Tibial artery (tissue), 4 donors: ENCODE results near the gene C19orf12.

Experiments
- DNase-seq, 2 donors: peaks; one replicate each; pipeline ENCODE4 v3.0.0-alpha.2; 2019
- H3K27ac ChIP-seq, 2 donors: fragments of 200-600 bp; sonication (generic) in 1 of 2; 1 replicate in 1 of 2; 2 replicates in 1 of 2; pipeline ENCODE4 v1.5.1; 2018 to 2019; ENCODE audit warnings: mild to moderate bottlenecking in 1 of 2
- H3K27me3 ChIP-seq, 2 donors: fragments of 200-600 bp; sonication (generic) in 1 of 2; one replicate each; pipeline versions ENCODE4 v1.5.1 to v1.6.0; 2016 to 2019
- H3K36me3 ChIP-seq, 3 donors: fragments of 200-600 bp; sonication (generic) in 2 of 3; one replicate each; pipeline ENCODE4 v1.5.1; 2016 to 2019; ENCODE audit warnings: mild to moderate bottlenecking in 2 of 3
- H3K4me1 ChIP-seq, 4 donors: fragments of 200-600 bp; sonication (generic) in 2 of 4; 1 replicate in 3 of 4; 2 replicates in 1 of 4; pipeline ENCODE4 v1.5.1; 2016 to 2019
- H3K4me3 ChIP-seq, 2 donors: fragments of 200-600 bp; sonication (generic) in 1 of 2; 1 replicate in 1 of 2; 2 replicates in 1 of 2; pipeline ENCODE4 v1.5.1; 2018 to 2019; ENCODE audit warnings: mild to moderate bottlenecking in 2 of 2
- H3K9me3 ChIP-seq, 3 donors: fragments of 200-600 bp; sonication (generic) in 1 of 3; one replicate each; pipeline ENCODE4 v1.5.1; 2016 to 2019
- intact Hi-C: fragments of 100-400 bp; cut with DNase I; formaldehyde crosslinking; loops from one replicate; pipeline ENCODE4 v1.15.0; 2023; ENCODE audit warnings: low total_unique reads
- TF ChIP-seq, protein P1 (sequence below), 2 experiments: fragments of 200-600 bp in 1 of 2; fragments of 450-650 bp in 1 of 2; IDR thresholded peaks; one replicate each; pipeline ENCODE4 v1.5.1; 2017 to 2019; ENCODE audit warnings: antibody characterized with exemption in 2 of 2, mild to moderate bottlenecking in 1 of 2, moderate library complexity in 1 of 2

The C19orf12 gene

DNA sequence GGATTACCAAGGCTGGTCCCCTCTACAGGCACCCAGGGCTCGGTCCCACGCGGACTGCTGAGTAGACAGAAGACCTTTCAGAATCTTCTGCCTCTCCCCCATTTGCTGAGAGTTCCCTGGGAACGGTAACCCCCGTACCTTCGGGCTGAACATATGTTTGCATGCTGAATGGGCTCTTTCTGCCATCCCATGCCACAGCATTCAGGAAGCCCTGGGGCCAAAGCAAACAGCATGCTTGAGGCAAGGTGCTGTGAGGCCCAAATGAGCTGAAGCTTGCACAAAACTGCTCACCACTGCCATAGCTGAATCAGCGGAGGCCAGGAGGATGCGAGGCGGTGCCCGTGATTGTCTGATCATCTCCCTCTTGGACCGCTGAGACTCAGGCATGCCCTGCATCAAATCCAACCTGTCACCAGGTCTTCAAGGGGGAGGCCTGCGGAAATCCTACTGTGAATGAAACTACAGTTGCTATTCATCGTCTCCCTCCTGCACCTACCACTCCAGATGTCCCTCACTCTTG is 16.3 kb upstream of the C19orf12 start:
- no peaks in the 10 kb centered on the region for H3K4me1 ChIP-seq
- no peak overlapping the region for H3K27ac ChIP-seq

GRCh38 chr19:29727906-29728305 is 12.8 kb upstream of the C19orf12 start:
- intact Hi-C loops = no loop called here
- no peak overlapping the region for H3K27ac ChIP-seq
- peaks cover 0 to 73% of the 10 kb centered on the region in 2 donors for H3K27me3 ChIP-seq
- no peak for DNase-seq
- no peaks in the 10 kb centered on the region for H3K9me3 ChIP-seq
- H3K4me1 ChIP-seq = peaks cover 0 to 12% (median 11%) of the 10 kb centered on the region in 4 donors
- no peaks in the 10 kb centered on the region for H3K36me3 ChIP-seq
- TF ChIP-seq, protein P1, sequence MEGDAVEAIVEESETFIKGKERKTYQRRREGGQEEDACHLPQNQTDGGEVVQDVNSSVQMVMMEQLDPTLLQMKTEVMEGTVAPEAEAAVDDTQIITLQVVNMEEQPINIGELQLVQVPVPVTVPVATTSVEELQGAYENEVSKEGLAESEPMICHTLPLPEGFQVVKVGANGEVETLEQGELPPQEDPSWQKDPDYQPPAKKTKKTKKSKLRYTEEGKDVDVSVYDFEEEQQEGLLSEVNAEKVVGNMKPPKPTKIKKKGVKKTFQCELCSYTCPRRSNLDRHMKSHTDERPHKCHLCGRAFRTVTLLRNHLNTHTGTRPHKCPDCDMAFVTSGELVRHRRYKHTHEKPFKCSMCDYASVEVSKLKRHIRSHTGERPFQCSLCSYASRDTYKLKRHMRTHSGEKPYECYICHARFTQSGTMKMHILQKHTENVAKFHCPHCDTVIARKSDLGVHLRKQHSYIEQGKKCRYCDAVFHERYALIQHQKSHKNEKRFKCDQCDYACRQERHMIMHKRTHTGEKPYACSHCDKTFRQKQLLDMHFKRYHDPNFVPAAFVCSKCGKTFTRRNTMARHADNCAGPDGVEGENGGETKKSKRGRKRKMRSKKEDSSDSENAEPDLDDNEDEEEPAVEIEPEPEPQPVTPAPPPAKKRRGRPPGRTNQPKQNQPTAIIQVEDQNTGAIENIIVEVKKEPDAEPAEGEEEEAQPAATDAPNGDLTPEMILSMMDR (IDR thresholded peaks at IDR 0.05) = no peak
- H3K4me3 ChIP-seq = no peak overlapping the region

More for the DNA sequence above, 16.3 kb upstream of the C19orf12 start:
- intact Hi-C loops = loop anchor here (10.0 kb wide), 1 partner anchor 143 kb away; no protein-coding TSS in a partner anchor
- DNase-seq = no peak
- Histone ChIP-seq H3K36me3 (no peaks in the 10 kb centered on the region), H3K27me3 (peaks cover 0 to 53% of the 10 kb centered on the region in 2 donors), H3K4me3 (no peak overlapping the region), H3K9me3 (no peaks in the 10 kb centered on the region)
- TF ChIP-seq, protein P1 (IDR thresholded peaks at IDR 0.05) = no peak

DNA sequence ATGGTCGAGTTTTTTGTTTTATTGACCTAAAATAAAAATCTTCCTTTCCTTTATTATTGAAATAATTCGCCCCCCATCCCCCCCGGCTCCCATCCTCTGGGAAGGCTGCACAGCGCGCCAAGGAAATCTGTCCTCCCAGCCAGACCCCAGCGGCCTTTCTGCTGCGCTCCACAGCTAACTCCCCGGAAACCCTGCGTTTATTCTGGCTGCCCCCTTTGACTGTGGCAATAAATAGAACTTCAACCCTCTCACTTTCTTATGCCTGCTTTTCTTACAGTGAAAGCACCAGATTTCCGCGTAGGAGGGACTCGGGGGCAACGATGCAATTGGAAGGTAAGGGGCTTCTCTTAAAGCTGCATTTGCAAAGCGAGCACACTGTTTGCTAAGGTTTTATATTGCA is 9.7 kb upstream of the C19orf12 start:
- no peaks in the 10 kb centered on the region for H3K9me3 ChIP-seq
- intact Hi-C loops = no loop called here
- DNase-seq = no peak
- no peaks in the 10 kb centered on the region for H3K36me3 ChIP-seq
- H3K4me1 ChIP-seq = peaks cover 0 to 12% (median 11%) of the 10 kb centered on the region in 4 donors
- TF ChIP-seq, protein P1 (IDR thresholded peaks at IDR 0.05) = no peak
- H3K4me3 ChIP-seq = peak overlapping the region in 1 of 2 donors; percentile 16
- H3K27me3 ChIP-seq = peaks cover 0 to 58% of the 10 kb centered on the region in 2 donors
- no peak overlapping the region for H3K27ac ChIP-seq

GRCh38 chr19:29724102-29724641 is 9.1 kb upstream of the C19orf12 start:
- Histone ChIP-seq H3K9me3 (no peaks in the 10 kb centered on the region), H3K36me3 (no peaks in the 10 kb centered on the region), H3K27me3 (peaks cover 0 to 54% of the 10 kb centered on the region in 2 donors), H3K4me3 (peak overlapping the region; percentile 16 to 26), H3K27ac (no peak overlapping the region), H3K4me1 (peaks cover 0 to 12% (median 11%) of the 10 kb centered on the region in 4 donors)
- DNase-seq = no peak
- intact Hi-C loops = no loop called here
- TF ChIP-seq, protein P1 (IDR thresholded peaks at IDR 0.05) = no peak

GRCh38 chr19:29717051-29717450 is 2.0 kb upstream of the C19orf12 start:
- H3K36me3 ChIP-seq = peaks cover 0 to 6% (median 0%) of the 10 kb centered on the region in 3 donors
- no peak overlapping the region for H3K27ac ChIP-seq
- intact Hi-C loops = loop anchor here (2.0 to 5.0 kb wide), 3 partner anchors 22 to 102 kb away; no protein-coding TSS in a partner anchor
- no peak overlapping the region for H3K4me3 ChIP-seq
- H3K27me3 ChIP-seq = no peaks in the 10 kb centered on the region
- H3K4me1 ChIP-seq = peaks cover 0 to 42% (median 29%) of the 10 kb centered on the region in 4 donors
- H3K9me3 ChIP-seq = no peaks in the 10 kb centered on the region
- TF ChIP-seq, protein P1 (IDR thresholded peaks at IDR 0.05) = no peak
- no peak for DNase-seq
